Coronary artery (tissue), 2 donors: ENCODE data around the gene RAPGEF6.
A peak's percentile ranks its signal among the peaks of the same experiment; 100 is the strongest.

Experiments used
- DNase-seq: peaks from one replicate; pipeline ENCODE4 v3.0.0-alpha.2; 2017; ENCODE audit warnings: low spot score
- H3K27ac ChIP-seq, 2 donors: fragments of 200-600 bp; sonication (generic); one replicate each; pipeline ENCODE4 v1.5.1; 2016 to 2019
- H3K4me3 ChIP-seq: fragments of 200-600 bp; sonication (generic); 2 replicates; pipeline ENCODE4 v1.5.1; 2016; ENCODE audit warnings: mild to moderate bottlenecking, moderate library complexity
- CTCF ChIP-seq: fragments of 200-600 bp; sonication (generic); IDR thresholded peaks from one replicate; pipeline ENCODE4 v1.5.1; 2019; ENCODE audit warnings: antibody characterized with exemption

Gene RAPGEF6

DNA sequence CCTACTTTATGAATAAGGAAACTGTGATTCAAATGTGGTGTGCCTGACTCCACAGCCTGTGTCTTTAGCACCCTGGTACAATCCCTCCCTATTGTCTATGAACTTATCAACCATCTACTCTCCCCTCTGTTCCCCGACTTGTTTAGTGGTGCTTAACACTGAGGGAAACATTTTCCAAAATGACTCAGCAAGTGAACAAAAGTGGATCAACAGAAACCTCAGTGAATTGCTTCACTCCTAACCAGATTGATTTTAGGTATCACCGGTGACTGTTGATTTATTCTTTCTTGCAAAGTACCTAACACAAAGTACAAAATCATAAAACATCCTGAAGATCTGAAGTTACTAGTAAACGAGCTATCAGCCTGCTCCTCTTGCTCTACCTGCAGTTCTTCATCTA, 42.1 kb upstream of the RAPGEF6 start:
- no peak overlapping the region for H3K27ac ChIP-seq
- TF ChIP-seq CTCF, result no peak
- H3K4me3 ChIP-seq, result no peak overlapping the region
- DNase-seq, result no peak

GRCh38 chr5:131672776-131673175, 37.7 kb upstream of the RAPGEF6 start:
- no peak for TF ChIP-seq CTCF
- Histone ChIP-seq H3K27ac (peak overlapping the region; percentile 71 to 87), H3K4me3 (peak overlapping the region; percentile 34)
- DNase-seq, result no peak

GRCh38 chr5:131671994-131672655, 37.1 kb upstream of the RAPGEF6 start:
- no peak for DNase-seq
- no peak for TF ChIP-seq CTCF
- Histone ChIP-seq H3K4me3 (peak overlapping the region; percentile 34), H3K27ac (peak overlapping the region; percentile 71 to 87)

DNA sequence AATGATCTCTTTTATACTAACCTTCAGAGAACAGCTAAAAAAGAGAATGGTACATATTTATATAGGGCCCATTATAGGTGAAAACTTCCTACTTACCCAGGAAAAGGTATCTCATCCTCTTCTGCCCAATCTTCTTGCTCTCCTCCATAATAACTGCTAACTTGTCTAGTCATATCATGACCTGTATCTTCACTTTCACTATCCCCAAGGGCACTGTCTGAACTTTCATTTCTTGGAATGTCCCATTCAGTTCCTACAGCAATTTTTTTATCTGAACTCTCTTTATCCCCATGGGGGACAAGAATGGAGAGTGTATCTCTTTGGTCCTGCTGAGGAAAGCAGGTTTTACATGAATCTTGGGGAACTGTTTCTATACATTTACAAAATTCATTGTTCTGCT, 36.4 kb upstream of the RAPGEF6 start:
- Histone ChIP-seq H3K4me3 (no peak overlapping the region), H3K27ac (peak overlapping the region; percentile 71 to 87)
- no peak for DNase-seq
- no peak for TF ChIP-seq CTCF

- no peak for TF ChIP-seq CTCF
- Histone ChIP-seq H3K4me3 (no peak overlapping the region), H3K27ac (no peak overlapping the region)
- DNase-seq, result no peak
Measured at GRCh38 chr5:131664929-131665328, 29.9 kb upstream of the RAPGEF6 start.

GRCh38 chr5:131661933-131662332, 26.9 kb upstream of the RAPGEF6 start:
- Histone ChIP-seq H3K4me3 (no peak overlapping the region), H3K27ac (no peak overlapping the region)
- no peak for DNase-seq
- no peak for TF ChIP-seq CTCF

DNA sequence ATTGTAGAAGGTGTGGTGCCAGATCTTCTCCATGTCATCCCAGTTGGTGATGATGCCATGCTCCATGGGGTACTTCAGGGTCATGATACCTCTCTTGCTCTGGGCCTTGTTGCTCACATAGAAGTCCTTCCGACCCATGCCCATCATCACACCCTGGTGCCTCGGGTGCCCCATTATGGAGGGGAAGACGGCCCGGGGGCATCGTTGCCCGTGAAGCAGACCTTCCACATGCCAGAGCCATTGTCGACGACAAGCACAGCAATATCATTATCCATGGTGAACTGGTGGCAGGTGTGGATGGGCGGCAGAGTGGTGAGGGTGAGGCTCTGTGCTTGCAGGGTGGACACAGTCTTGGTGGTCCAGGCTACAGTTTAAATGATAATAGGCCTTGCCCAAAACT, 24.8 kb upstream of the RAPGEF6 start:
- TF ChIP-seq CTCF, result no peak
- Histone ChIP-seq H3K4me3 (no peak overlapping the region), H3K27ac (no peak overlapping the region)
- DNase-seq, result no peak
